Activated gamma-delta T cell treated with Interleukin-2 at 50 U/mL for 16 hours (primary cell): ENCODE measurements around the gene PPM1E.
"Not testable (repeated sequence)": the region's sequence is repeated elsewhere in the genome, so short reads cannot be mapped to it uniquely, and the experiment has no call there.

Experiments used
- DNase-seq: peaks from one replicate; pipeline ENCODE4 v3.0.0-alpha.2; 2020

The PPM1E gene

GRCh38 chr17:58755577-58756245 is at the start of gene PPM1E:
Gene PPM1E, plus strand, starts transcription at chr17:58755854.
- DNase-seq, result peak; percentile 25

DNA sequence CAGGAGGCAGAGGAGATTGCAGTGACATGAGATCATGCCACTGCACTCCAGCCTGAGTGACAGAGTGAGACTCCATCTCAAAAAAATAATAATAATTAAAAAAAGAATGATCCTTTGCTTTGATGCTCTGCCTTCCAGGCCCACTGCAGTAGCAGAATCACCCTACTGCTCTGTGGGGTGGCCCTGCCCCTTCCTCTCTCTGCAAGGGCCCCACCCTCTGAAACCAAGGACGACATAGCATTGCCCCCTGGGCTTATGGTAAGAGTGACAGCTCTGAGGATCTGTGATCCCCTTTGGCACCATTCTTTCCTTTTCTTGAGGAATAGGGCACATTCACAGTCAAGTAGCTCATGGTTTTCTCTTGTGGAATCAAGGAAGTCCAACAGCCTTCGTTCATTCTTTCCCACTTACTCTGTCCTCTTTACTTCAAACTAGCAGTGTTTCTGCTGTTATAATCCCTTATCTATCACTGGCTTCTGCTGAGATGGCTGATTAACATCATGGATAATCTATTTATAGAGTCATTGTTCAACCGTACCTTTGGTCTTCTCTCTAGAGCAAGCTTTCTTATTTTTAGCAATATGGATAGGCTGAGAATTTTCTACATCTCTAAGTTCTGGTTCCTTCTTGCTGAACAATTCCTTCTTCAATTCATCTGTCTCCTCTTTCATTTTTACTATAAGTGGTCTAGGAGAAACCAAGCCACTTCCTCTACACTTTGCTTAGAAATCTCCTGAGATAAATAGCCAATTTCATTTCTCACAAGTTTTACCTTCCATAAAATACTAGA is 49.1 kb upstream of the PPM1E start:
- no peak for DNase-seq

DNA sequence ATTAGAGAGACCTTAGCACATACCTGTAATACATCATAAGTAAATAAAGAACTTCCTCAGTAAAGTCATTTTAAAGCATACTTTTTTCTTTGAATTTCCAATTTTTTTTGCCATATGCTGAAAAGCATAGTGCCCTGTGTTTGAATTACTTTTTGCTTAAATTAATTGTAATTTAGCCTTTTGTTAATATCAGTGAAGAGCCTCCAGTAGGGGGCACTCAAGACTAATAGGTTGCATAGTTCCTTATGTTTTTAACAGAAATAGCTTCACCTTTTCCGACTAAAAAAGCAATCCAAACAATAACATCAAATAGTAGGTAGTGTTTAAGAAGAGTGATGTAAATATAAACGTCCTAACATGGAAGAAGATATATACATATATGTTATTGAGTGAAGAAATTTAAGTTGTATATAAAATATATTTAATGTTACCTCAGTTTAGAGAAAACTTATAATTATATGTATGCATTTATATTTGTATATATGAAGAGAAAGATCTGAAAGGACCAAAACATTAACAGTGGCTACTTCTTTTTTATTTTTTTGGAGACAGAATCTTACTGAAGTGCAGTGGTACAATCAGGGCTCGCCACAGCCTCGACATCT is 44.6 kb upstream of the PPM1E start:
- DNase-seq, result peak; percentile 25

GRCh38 chr17:58722274-58722673 is 33.4 kb upstream of the PPM1E start:
- no peak for DNase-seq

- no peak for DNase-seq
Observed at GRCh38 chr17:58722696-58723095, 33.0 kb upstream of the PPM1E start.

DNA sequence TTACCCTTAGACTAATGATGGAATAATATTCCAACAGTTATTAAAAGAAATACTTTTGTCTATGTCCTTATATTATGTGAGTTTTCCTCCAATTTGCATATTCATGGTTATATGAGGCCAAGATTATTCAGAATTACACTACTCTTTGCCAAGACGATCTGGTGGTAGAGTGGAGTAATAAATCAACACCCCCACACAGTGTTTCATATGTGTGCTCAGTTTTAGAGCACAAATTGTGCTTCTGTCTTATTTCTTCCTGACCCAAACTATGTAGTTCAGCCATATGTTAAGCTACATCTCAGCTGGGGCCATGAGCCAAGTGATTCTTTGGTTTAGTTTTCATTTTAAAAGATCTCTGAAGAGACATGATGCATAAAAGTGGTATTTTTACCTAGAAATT is 26.9 kb upstream of the PPM1E start:
- no peak for DNase-seq

GRCh38 chr17:58730937-58731336 is 24.7 kb upstream of the PPM1E start:
- DNase-seq, result no peak

GRCh38 chr17:58734040-58734439 is 21.6 kb upstream of the PPM1E start:
- DNase-seq, result no peak

DNA sequence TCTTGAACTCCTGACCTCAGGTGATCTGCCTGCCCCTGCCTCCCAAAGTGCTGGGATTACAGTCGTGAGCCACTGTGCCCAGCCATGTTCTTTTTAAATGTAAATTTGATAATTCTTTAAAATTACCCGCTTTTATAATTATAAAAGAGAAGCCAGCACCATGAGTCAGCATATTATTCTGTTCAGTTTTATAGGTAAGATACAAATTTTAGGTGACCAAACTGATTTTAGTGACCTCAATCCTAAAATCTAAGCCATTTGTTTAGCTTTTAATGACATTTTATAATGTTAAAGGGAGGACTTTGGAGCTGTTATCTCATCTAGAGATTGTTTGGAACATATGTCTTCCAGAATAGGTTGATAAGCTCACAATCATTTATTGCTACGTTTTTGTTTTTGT is 20.8 kb upstream of the PPM1E start:
- DNase-seq, result no peak

GRCh38 chr17:58741121-58741625 is 14.5 kb upstream of the PPM1E start:
- no peak for DNase-seq

GRCh38 chr17:58747674-58748073 is 8.0 kb upstream of the PPM1E start:
- no peak for DNase-seq

DNA sequence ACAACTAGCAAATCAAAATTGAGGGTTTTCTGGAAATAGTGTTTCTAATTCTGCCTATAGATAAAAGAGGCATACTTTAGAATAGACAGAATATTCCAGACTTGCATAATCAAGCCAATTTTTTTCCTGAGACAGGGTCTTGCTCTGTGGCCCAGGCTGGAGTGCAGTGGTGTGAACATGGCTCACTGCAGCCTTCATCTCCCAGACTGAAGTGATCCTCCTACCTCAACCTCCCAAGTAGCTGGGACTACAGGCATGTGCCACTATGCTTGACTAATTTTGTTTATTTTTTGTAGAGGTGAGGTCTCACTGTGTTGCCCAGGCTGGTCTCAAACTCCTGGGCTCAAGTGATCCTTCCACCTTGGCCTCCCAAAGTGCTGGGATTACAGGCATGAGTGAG is 6.0 kb upstream of the PPM1E start:
- not testable (repeated sequence) for DNase-seq

DNA sequence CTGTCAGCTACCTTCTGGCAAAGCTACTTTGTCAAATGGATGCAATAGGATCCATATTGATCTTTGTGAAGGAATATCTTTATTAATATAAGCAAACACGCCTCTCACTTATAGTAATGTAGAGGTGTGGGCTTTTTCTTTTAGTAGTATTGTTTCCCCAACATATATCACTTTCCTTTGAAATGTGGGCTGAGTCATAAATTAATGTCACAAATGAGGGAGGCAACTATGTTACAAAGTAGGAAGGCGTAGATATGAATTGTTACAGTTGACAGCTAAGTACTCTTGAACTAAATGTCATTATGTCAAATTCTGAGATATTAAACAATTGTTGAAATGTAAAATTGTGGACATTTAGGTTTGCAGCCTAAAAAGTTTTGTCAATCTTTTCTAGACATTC is 2.6 kb upstream of the PPM1E start:
- no peak for DNase-seq

DNA sequence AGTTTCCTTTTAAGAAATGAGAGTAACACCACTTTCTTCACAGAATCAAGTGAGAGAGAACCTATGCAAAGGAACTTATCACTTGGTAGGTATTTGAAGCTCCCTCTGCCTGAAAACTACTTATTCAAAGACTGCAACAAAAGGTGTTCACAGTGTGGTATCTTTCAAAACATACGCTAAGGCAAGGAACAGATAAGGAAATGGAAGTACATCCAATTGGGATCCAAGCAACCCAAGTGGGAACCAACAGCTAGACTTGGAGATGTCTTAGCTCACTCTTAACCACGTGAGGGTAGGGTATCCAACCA is 431 bp upstream of the PPM1E start:
- DNase-seq, result no peak

- DNase-seq, result no peak
Observed at GRCh38 chr17:58756246-58757161, 850 bp downstream of the PPM1E start.

- DNase-seq, result no peak
Observed at GRCh38 chr17:58757162-58757613, 1.5 kb downstream of the PPM1E start.

- no peak for DNase-seq
Observed at GRCh38 chr17:58758890-58759289, 3.2 kb downstream of the PPM1E start.

DNA sequence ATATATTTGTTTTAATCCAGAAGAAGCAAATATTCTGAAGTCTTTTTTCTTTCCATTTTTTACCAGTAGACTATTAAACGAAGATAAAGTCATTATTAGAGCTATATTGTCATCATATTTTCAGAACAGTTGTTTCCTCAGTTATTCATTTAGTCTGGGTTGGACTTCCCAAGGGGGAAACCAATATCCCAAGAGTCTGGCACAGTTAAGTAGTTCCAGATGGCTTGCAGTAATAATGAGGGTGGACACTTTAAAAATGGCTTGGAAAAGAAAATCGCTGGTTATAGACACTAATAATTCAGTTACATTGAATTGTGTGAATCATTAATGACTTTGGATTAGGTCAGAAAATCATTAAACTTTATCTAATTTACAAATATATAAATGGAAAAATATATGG is 3.9 kb downstream of the PPM1E start:
- DNase-seq, result no peak

DNA sequence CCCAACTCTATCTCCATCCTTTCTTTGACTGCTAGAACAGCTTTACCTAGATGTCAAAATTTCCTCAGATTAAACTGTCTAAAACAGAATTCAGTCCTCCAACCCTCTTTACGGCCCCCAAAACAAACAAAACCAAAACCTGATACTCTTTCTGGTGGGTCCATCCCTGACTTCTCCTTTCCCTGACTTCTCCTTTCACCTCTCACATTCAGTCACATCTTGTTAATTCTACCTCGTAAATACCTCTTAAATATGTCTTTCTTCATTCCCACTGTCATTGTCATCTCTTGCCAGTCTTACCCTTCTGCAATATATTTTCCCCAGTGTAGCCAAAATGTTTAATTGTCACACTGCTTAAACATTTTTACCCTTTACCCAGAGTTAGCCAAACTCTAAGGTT is 4.6 kb downstream of the PPM1E start:
- no peak for DNase-seq

DNA sequence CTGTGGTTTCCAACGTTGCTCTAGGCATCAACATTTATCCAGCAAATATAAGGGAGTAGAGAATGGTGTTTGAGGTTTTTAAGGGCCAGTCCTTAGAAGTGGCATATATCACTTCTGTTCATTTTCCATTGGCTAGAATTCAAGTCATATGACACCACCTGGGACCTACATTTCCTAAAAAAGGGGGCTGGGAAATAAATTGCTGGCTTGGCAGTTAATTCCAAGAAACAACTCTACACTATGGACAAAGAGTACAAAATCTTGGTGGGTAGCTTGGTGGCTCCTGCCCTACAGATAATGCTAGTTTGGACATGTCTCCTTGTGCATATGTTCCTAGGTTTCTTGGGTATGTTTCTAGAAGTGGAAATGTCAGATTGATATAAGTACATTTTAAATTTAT is 7.6 kb downstream of the PPM1E start:
- DNase-seq, result no peak

DNA sequence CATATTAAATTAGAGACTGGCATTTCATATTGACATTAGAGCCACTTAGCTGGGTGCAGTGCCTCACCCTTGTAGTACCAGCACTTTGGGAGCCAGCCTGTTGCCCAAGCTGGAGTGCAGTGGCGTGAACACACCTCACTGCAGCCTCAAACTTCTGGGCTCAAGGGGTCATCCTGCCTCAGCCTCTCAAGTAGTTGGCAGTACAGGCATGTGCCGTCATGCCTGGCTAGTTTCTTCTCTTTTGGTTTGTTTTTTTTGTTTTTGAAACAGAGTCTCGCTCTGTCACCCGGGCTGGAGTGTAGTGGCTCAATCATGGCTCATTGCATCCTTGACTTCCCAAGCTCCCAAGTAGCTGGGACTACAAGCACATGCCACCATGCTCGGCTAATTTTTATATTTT is 8.7 kb downstream of the PPM1E start:
- no peak for DNase-seq

DNA sequence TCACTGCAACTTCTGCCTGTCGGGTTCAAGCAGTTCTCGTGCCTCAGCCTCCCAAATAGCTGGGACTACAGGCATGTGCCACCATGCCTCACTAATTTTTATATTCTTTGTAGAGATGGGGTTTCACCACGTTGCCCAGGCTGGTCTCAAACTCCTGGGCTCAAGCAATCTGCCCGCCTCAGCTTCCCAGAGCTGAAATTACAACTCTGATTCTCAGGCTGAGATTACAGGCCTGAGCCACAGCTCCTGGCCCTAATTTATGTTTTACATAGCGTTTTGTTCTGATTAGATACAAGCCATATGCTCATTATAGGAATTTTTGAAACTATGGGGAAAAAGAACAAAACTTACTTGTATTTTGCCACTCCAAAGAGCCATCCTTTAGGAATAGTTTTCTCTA is 22.8 kb downstream of the PPM1E start:
- DNase-seq, result not testable (repeated sequence)

DNA sequence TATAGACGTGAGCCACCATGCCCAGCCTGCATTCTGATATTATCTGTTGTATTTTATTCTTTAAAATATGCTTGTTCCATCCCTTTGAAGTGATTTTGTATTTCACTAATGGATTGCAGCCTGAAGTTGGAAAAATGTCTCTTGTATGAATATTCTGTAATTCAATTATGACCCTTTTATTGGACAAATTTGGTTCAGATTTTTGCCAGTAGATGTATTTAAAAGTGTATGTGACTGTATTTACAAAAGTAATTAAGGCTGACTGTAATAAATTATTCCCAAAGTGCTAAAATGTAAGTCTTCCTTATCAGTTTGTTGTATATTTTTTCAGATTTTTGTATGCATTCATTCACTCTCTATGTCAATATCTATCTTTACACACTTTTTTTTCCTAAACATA is 23.8 kb downstream of the PPM1E start:
- DNase-seq, result no peak
